Hepatocyte (in vitro differentiated cells): ENCODE measurements around the gene PSMF1.

Experiments used
- EZH2 ChIP-seq: fragments of 200-600 bp; sonication (generic); IDR thresholded peaks from 2 replicates; pipeline ENCODE4 v1.6.1; 2016; ENCODE audit warnings: antibody characterized with exemption, mild to moderate bottlenecking, borderline replicate concordance
- TF ChIP-seq, protein P1 (sequence below): fragments of 200-600 bp; sonication (generic); IDR thresholded peaks from 2 replicates; pipeline ENCODE4 v1.5.1; 2016; ENCODE audit warnings: antibody characterized with exemption, mild to moderate bottlenecking; ENCODE audit not compliant: poor library complexity

DNA sequence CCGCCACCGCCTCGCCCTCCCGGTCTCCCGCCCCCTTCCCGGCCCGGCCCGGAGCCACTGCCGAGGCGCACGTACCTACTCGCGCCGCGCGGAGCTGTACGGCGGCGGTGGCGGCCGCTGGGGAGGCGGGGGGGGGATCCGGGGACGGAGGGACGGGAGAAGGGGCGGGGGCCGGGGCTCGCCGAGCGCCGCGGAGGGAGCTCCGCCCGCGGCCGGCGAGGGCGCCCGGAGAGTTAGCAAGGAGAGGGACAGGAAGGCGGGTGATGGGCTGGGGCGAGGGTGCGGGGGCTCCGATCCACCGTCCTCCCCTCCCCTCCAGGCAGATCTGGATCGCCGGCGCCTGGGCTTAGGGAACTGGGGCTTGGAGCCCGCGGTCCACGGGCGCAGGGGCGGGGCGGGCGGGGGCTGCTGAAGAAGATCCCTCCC, 66.9 kb downstream of the PSMF1 start:
- TF ChIP-seq, protein P1, sequence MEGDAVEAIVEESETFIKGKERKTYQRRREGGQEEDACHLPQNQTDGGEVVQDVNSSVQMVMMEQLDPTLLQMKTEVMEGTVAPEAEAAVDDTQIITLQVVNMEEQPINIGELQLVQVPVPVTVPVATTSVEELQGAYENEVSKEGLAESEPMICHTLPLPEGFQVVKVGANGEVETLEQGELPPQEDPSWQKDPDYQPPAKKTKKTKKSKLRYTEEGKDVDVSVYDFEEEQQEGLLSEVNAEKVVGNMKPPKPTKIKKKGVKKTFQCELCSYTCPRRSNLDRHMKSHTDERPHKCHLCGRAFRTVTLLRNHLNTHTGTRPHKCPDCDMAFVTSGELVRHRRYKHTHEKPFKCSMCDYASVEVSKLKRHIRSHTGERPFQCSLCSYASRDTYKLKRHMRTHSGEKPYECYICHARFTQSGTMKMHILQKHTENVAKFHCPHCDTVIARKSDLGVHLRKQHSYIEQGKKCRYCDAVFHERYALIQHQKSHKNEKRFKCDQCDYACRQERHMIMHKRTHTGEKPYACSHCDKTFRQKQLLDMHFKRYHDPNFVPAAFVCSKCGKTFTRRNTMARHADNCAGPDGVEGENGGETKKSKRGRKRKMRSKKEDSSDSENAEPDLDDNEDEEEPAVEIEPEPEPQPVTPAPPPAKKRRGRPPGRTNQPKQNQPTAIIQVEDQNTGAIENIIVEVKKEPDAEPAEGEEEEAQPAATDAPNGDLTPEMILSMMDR = no peak
- TF ChIP-seq EZH2 = no peak
